Activated T-cell treated with anti-CD3 and anti-CD28 coated beads, Interleukin-2, amount 50 U/mL, for 24 hours (primary cell): Measurements from ENCODE around the gene NEUROD6.

Experiments used
- DNase-seq: peaks from one replicate; pipeline ENCODE4 v3.0.0-alpha.2; 2020
- H3K27ac Mint-ChIP-seq: 2 replicates; pipeline ENCODE4 v1.8.0; 2020; ENCODE audit warnings: mild to moderate bottlenecking, mixed read lengths
- H3K27me3 Mint-ChIP-seq: 2 replicates; pipeline ENCODE4 v1.8.0; 2020; ENCODE audit warnings: mixed read lengths
- H3K36me3 Mint-ChIP-seq: 2 replicates; pipeline ENCODE4 v1.8.0; 2020; ENCODE audit warnings: low read depth, mixed read lengths
- H3K4me1 Mint-ChIP-seq: 2 replicates; pipeline ENCODE4 v1.8.0; 2020; ENCODE audit warnings: low read depth, mixed read lengths
- H3K4me3 Mint-ChIP-seq: 2 replicates; pipeline ENCODE4 v1.8.0; 2020; ENCODE audit warnings: mild to moderate bottlenecking, moderate library complexity, mixed read lengths
- H3K9me3 Mint-ChIP-seq: 2 replicates; pipeline ENCODE4 v1.8.0; 2020; ENCODE audit warnings: mixed read lengths

The NEUROD6 gene

DNA sequence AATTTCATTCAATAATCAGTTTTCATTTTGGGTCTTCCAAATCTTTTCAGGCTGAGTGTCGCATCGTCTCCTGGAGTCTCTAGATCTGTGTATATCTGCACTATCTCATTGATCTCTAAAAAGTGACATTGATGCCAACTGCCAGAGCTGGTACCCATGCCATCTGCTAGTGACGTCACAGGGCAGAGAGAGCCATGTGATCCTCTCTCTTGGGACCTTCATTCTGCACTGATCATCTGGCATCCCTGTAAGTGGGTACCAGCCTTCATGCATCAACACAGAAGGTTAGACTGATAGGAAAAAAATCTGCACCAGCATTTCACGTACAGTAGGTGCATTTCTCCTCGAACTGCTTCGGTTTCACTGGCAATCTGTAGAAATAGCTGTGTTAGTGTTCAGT, at the start of gene NEUROD6:
TSS of gene NEUROD6 (minus strand) at position 124 of the 400 bp plus-strand sequence. CDS start 1,458 bp downstream, outside the sequence.
- Mint-ChIP-seq H3K4me1 (no peaks in the 10 kb centered on the region), H3K27ac (no peak within 1 kb of the TSS)

DNA sequence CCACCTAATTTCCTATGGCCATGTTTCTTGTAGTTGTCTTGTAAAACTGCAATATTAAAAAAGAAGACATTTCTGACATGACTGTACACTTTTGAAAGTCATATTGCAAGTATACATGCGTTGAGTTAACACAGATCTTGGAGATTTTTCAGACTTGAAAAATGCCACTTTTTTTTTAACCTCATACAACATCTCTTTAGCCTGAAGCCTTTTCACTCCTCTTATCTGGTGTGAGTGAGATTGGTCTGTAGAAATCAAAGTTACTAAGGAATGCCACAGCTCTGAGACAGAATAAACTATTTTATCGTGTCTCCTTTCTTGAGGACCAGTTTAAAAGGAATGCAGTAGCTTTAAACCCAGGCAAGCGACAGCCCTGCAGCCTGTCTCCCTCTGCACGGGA, 43.9 kb upstream of the NEUROD6 start:
- H3K36me3 Mint-ChIP-seq, result no peaks in the 10 kb centered on the region
- DNase-seq, result no peak
- no peak overlapping the region for H3K27ac Mint-ChIP-seq
- no peaks in the 10 kb centered on the region for H3K9me3 Mint-ChIP-seq
- no peak overlapping the region for H3K4me3 Mint-ChIP-seq
- no peaks in the 10 kb centered on the region for H3K27me3 Mint-ChIP-seq
- H3K4me1 Mint-ChIP-seq, result no peaks in the 10 kb centered on the region

More for the DNA sequence above, at the start of gene NEUROD6:
- no peak for DNase-seq
- no peak within 1 kb of the TSS for H3K4me3 Mint-ChIP-seq
- H3K36me3 Mint-ChIP-seq, result no peaks in the 10 kb centered on the region
- no peaks in the 10 kb centered on the region for H3K9me3 Mint-ChIP-seq
- H3K27me3 Mint-ChIP-seq, result peaks cover 30% of the 10 kb centered on the region

DNA sequence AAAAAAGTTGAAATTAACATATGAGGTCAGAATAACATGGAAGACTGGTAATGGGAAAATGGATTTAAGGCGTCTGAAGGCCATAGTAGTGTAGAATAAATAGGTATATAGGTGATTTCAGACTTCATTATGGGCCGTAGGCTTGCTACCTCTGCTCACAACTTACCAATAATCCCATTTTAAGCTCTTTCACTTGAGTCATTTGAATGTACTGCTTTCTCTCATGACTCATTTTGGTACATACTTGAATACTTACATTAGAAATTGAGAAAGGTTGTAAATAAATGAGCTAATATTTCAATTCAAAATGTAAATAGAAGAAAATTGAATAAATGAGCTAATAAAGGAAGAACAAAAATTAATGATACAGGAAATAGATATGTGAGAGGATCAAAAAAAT, 42.2 kb upstream of the NEUROD6 start:
- Mint-ChIP-seq H3K27ac (no peak overlapping the region), H3K4me3 (no peak overlapping the region), H3K36me3 (no peaks in the 10 kb centered on the region), H3K4me1 (no peaks in the 10 kb centered on the region), H3K27me3 (no peaks in the 10 kb centered on the region), H3K9me3 (no peaks in the 10 kb centered on the region)
- no peak for DNase-seq

DNA sequence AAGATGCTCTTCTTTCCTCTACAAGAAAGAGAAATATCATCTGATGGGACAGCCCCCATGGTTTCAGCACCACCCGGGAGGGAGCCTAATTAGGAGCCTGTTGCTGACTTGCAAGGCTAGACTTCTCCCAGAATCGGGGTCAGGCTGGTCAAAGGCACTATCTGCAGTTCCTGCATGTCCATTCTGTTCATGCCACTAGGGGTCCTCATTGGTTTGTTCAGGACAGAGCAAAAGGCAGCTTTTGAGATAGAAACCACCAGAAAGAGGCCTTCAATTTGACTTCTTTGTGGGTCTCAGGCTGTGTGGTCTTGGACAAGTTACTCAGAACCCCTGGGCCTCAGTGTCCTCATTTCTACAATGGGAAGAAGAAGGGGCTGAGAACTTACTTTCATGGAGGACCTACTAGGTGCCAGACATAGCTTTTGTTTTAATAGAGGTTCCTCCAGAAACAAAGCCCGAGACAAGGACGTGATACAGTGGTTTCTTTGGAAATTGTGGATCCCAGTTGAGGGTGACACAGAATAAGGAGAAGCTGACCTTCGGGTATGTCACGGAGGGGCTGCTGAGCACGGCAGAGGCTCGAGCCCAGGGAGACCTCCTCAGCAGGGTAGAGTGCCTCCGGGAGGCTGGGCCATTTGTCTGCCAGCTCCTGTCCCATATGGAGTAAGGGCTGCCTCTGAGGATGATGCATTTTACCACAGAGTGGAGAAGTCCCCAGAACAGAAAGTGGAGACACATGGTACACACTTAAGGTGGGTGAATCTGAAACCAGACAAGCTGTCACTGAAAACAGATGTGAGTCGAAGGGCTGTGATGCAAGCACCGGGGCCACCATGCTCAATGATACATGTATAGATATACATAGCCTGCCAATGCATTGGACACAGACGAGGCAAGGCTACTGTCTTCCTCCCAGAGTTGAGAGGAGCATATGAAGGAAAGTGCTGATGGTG, 33.1 kb upstream of the NEUROD6 start:
- no peak for DNase-seq
- H3K27me3 Mint-ChIP-seq, result no peaks in the 10 kb centered on the region
- no peak overlapping the region for H3K27ac Mint-ChIP-seq
- no peaks in the 10 kb centered on the region for H3K4me1 Mint-ChIP-seq
- H3K9me3 Mint-ChIP-seq, result no peaks in the 10 kb centered on the region
- no peak overlapping the region for H3K4me3 Mint-ChIP-seq
- no peaks in the 10 kb centered on the region for H3K36me3 Mint-ChIP-seq

DNA sequence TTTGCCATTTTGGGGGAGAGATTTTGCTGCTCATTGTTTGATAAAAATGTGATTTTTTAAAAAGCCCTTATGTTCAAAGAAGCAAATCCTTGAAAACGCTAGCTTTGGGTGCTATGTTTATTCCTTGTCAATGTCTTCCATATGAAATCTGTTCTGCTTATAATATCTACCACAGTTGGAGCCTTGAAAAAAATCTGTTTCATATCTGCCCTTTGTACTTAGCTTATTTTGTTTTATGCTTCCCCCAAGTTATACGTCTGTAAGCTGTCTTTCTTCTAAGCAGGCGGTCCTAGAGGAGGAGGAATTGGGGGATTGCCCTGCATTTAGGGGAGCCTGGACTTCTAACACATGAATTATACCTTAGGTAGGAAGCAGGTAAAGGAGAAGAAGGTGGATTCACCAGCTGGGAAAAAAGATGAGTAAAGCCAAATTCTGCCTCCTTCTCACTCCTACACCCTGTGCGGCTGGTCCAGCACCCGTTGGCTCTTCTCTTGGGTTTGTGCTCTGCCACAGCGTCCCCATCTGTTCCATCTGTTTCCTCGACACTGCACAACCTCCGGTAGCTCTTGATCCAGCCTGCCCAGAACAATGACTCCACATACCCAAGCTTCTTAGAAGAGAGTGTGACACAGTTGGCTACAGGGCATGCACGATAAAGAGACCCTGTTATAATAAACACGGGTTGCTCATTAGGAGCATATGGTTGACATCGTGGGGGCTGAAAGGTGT, 31.9 kb upstream of the NEUROD6 start:
- Mint-ChIP-seq H3K4me1 (no peaks in the 10 kb centered on the region), H3K27ac (no peak overlapping the region), H3K36me3 (no peaks in the 10 kb centered on the region), H3K4me3 (no peak overlapping the region), H3K27me3 (no peaks in the 10 kb centered on the region), H3K9me3 (no peaks in the 10 kb centered on the region)
- DNase-seq, result no peak

DNA sequence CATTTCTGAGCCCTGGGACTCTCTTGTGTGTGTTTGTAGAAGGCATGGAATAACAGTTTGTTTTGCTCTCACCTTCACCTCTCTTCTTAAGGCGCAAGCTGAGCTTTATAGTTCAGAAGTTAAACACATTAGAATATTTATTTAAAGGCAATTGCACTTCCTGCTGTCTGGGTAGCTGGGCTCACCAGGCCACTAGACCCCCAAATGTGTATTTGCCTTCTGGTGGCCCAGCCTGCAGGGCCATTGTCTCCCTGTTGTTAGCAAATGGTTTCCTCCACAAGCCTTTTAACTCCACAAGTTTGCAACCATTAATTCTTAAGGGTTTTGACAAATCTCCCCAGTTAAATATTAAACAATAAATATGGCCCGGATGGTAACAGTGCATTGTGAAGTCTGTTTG, 31.1 kb upstream of the NEUROD6 start:
- Mint-ChIP-seq H3K9me3 (no peaks in the 10 kb centered on the region), H3K36me3 (no peaks in the 10 kb centered on the region), H3K4me1 (no peaks in the 10 kb centered on the region), H3K27me3 (no peaks in the 10 kb centered on the region), H3K27ac (no peak overlapping the region), H3K4me3 (no peak overlapping the region)
- DNase-seq, result no peak

DNA sequence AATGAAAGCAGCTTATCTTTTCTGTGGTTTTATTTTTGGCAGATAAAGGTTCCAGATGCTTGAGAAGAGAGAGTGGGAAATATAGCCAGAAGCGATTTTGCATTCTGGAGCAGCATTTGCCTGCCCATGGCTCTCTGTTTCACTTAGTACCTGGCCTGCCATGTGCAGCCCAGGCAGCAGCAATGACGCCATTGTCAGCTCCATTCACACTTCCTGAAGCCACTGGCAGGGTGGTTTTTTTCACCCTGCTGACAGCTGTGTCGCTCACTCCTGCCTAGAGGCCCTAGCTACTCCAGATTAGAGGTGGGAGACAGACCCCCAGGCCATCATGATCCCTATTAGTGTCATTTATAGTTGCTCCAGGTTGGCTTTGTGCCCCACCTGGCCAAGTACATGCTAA, 30.1 kb upstream of the NEUROD6 start:
- Mint-ChIP-seq H3K27ac (no peak overlapping the region), H3K4me1 (no peaks in the 10 kb centered on the region), H3K27me3 (no peaks in the 10 kb centered on the region), H3K4me3 (no peak overlapping the region), H3K9me3 (no peaks in the 10 kb centered on the region), H3K36me3 (no peaks in the 10 kb centered on the region)
- no peak for DNase-seq

DNA sequence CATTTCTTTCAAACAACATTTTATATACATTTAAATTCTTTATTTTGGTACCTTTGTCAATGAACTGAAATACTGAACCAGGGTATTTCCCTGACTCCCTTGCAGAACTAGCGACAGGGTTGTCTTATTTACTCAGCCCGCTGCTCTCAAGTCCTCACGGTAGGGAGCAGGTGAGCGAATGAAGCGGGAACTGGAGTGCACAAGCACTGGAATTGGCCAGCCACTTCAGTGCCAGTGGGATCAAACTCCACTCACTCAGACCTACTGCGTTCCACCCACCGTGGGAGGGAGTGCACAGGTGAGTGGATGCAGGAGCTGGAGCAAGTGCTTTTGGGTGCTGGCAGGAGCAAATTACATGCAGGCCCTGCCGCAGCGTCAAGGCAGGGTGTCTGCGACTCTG, 28.1 kb upstream of the NEUROD6 start:
- no peak overlapping the region for H3K27ac Mint-ChIP-seq
- no peaks in the 10 kb centered on the region for H3K27me3 Mint-ChIP-seq
- no peaks in the 10 kb centered on the region for H3K9me3 Mint-ChIP-seq
- H3K36me3 Mint-ChIP-seq, result no peaks in the 10 kb centered on the region
- no peak overlapping the region for H3K4me3 Mint-ChIP-seq
- no peaks in the 10 kb centered on the region for H3K4me1 Mint-ChIP-seq
- no peak for DNase-seq

DNA sequence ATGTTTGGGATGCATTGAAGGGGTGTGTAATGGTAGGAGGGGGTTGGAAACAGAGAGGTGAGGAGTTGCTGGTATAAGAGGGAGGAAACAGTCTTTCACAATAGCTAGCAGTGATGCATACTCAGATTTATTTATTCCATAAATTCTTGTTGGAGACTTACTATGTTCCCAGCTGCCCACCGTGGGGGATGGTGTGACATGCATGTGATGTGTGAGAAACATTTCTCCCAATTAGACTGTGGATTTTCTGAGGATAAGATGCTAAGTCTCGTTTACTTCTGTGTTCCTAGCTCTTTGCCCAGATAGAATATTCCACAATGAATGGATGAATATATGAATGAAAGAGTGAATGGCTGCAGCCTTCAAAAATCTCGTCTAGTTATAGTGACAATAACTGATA, 23.0 kb upstream of the NEUROD6 start:
- Mint-ChIP-seq H3K27ac (no peak overlapping the region), H3K4me3 (no peak overlapping the region), H3K4me1 (no peaks in the 10 kb centered on the region), H3K27me3 (no peaks in the 10 kb centered on the region), H3K9me3 (no peaks in the 10 kb centered on the region), H3K36me3 (no peaks in the 10 kb centered on the region)
- no peak for DNase-seq

DNA sequence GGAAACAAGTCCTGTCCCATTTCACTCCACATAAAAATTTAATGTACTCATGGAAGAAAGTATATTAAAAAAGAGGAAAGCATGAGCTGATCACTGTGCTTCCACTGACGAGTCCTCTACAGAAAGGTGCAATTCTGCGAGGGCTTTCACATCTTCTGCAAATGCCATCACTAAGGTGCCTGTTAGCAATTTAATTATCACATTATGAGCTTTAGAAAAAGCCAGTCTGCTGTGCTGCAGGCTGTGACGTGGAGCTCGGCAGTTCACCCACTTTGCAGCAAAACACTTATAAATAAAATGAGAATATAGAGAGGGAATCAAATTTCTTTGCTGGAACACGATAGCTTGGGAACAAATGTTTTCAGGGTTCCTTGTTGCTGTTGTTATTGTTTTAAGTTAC, 22.5 kb upstream of the NEUROD6 start:
- H3K9me3 Mint-ChIP-seq, result no peaks in the 10 kb centered on the region
- no peak for DNase-seq
- no peaks in the 10 kb centered on the region for H3K4me1 Mint-ChIP-seq
- H3K27ac Mint-ChIP-seq, result no peak overlapping the region
- no peaks in the 10 kb centered on the region for H3K36me3 Mint-ChIP-seq
- no peaks in the 10 kb centered on the region for H3K27me3 Mint-ChIP-seq
- no peak overlapping the region for H3K4me3 Mint-ChIP-seq

DNA sequence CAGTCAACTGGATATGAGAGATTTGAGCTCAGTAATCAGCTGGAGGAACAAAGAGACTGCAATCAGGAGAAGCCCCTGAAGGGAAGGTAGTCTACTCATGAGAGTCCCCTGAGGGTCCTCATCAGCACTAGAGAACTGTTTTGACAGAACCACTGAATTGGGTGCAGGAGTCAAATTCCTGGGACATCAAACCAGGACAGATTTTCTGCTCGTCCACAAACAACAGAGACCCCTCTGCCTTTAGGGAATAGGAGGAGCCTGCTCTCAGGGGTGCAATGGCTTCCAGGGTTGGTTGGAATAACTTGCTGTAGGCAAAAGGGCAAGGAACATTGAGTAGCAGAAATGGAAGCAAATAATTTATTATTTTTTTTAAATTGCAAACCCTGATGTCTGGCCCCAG, 21.9 kb upstream of the NEUROD6 start:
- Mint-ChIP-seq H3K9me3 (no peaks in the 10 kb centered on the region), H3K36me3 (no peaks in the 10 kb centered on the region), H3K27me3 (no peaks in the 10 kb centered on the region), H3K27ac (no peak overlapping the region), H3K4me3 (no peak overlapping the region), H3K4me1 (no peaks in the 10 kb centered on the region)
- DNase-seq, result no peak

DNA sequence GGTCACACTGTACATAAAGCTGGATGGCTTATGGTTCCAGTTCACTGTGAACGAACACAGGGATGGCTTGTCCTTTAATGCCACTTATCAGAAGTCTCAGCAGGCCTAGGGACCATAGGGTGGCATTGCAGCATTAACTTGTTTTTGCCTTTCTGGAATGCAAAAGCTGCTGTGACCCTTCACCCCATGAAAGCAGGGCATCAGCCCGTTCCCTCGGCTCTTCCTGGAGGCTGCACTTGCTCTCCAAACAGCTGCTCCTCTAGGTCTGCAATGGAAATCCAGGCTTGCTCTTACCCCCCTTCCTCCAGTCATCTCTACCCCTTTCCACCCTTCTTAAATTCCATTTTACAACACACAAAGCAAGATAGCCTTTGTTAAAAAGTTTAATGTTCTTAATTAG, 17.9 kb upstream of the NEUROD6 start:
- Mint-ChIP-seq H3K4me3 (no peak overlapping the region), H3K27ac (no peak overlapping the region), H3K27me3 (no peaks in the 10 kb centered on the region), H3K4me1 (no peaks in the 10 kb centered on the region), H3K9me3 (no peaks in the 10 kb centered on the region), H3K36me3 (no peaks in the 10 kb centered on the region)
- DNase-seq, result no peak

DNA sequence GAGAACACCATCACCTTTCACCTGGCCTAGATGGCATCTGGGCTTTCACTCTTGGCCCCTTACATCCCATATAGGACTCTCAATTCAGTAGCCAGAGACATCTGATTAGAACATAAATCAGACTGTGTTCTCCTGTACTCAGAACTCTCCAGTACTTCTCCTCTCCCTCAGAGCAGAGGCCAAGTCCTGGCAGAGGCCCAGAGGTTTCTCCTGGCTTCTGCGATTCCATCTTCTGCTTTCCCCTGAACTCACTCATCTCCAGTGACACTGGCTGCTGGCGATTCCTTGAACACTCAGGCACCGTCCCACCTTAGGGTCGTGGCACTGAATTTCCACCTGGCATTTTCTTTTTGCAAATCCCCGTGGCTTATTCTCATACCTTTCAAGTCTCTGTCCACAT, 4.9 kb upstream of the NEUROD6 start:
- Mint-ChIP-seq H3K27ac (no peak overlapping the region), H3K4me3 (no peak overlapping the region), H3K4me1 (no peaks in the 10 kb centered on the region), H3K9me3 (no peaks in the 10 kb centered on the region), H3K36me3 (no peaks in the 10 kb centered on the region), H3K27me3 (no peaks in the 10 kb centered on the region)
- no peak for DNase-seq

DNA sequence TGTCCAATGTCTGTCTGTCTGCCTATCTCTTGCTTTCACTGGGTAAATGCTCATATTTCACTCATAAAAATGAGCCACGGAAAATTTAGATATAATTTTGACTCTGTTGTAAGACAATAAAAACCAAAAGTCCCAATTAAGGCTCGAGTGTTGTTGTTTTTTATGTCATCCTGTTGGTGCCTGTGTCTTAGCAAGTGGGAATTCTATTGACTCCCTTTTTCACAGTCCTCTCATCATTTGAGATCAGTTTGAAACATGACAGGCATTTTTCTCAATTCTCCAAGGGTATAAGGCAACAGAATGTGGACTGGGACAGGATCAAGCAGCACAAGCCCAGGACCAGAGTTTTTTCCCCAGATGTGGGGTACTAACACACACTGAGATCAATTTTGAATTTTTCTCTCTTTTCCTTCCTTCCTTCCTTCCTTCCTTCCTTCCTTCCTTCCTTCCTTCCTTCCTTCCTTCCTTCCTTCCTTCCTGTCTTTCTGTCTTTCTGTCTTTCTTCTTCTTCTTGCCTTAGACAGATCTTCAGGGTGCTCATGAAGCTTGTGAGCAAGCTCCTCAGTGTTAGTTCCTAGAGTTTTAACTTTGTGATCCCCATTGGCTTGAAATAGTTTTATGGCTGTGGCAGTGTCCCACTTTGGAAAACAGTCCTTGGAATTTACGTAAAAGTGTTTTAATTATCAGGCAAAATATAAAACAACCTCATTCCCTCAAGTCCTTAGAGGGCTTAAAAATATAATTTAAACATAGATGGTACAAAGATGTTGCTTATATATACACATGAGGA, 3.2 kb upstream of the NEUROD6 start:
- no peak overlapping the region for H3K4me3 Mint-ChIP-seq
- no peaks in the 10 kb centered on the region for H3K9me3 Mint-ChIP-seq
- no peak overlapping the region for H3K27ac Mint-ChIP-seq
- no peaks in the 10 kb centered on the region for H3K36me3 Mint-ChIP-seq
- no peak for DNase-seq
- peaks cover 4% of the 10 kb centered on the region for H3K27me3 Mint-ChIP-seq
- no peaks in the 10 kb centered on the region for H3K4me1 Mint-ChIP-seq
